GM21619 (cell line): Measurements from ENCODE around the gene SPTA1.

Experiments
- ATAC-seq: cut with Tn5 transposase; IDR thresholded peaks from one replicate; pipeline ENCODE4 v1.9.1; 2021; ENCODE audit not compliant: unreplicated experiment

The SPTA1 gene

GRCh38 chr1:158687037-158687436, 522 bp upstream of the SPTA1 start:
- no peak for ATAC-seq

GRCh38 chr1:158685085-158685484, 1.4 kb downstream of the SPTA1 start:
- ATAC-seq: no peak

- ATAC-seq: no peak
These were observed 4.9 kb downstream of the SPTA1 start for GRCh38 chr1:158681606-158682005.

- no peak for ATAC-seq
These were observed 7.2 kb downstream of the SPTA1 start for GRCh38 chr1:158679289-158679688.

- no peak for ATAC-seq
These were observed 10.8 kb downstream of the SPTA1 start for GRCh38 chr1:158675563-158676323.

- no peak for ATAC-seq
These were observed 12.2 kb downstream of the SPTA1 start for GRCh38 chr1:158674302-158674701.

- ATAC-seq: no peak
These were observed 20.5 kb downstream of the SPTA1 start for GRCh38 chr1:158666037-158666436.

- no peak for ATAC-seq
These were observed 31.9 kb downstream of the SPTA1 start for GRCh38 chr1:158654571-158654970.

GRCh38 chr1:158654086-158654485, 32.4 kb downstream of the SPTA1 start:
- ATAC-seq: no peak

GRCh38 chr1:158652721-158653334, 33.7 kb downstream of the SPTA1 start:
- ATAC-seq: no peak

- no peak for ATAC-seq
These were observed 37.5 kb downstream of the SPTA1 start for GRCh38 chr1:158649052-158649451.

- ATAC-seq: no peak
These were observed 40.0 kb downstream of the SPTA1 start for GRCh38 chr1:158646465-158646864.

GRCh38 chr1:158644449-158644848, 42.1 kb downstream of the SPTA1 start:
- ATAC-seq: no peak

GRCh38 chr1:158638904-158639303, 47.6 kb downstream of the SPTA1 start:
- ATAC-seq: no peak

GRCh38 chr1:158638146-158638545, 48.4 kb downstream of the SPTA1 start:
- no peak for ATAC-seq

- ATAC-seq: no peak
These were observed 72.8 kb downstream of the SPTA1 start for GRCh38 chr1:158613764-158614163.

GRCh38 chr1:158611916-158612315, 74.6 kb downstream of the SPTA1 start:
- ATAC-seq: no peak

- ATAC-seq: no peak
These were observed 79.2 kb downstream of the SPTA1 start for GRCh38 chr1:158607296-158607695.

GRCh38 chr1:158604968-158605367, 81.5 kb downstream of the SPTA1 start, which contains the start of gene OR10Z1:
TSS of gene OR10Z1 (plus strand) at chr1:158605268. CDS start at chr1:158606439, 1,171 bp downstream.
- ATAC-seq: no peak

- ATAC-seq: no peak
These were observed 85.8 kb downstream of the SPTA1 start for GRCh38 chr1:158600735-158601134.

- ATAC-seq: no peak
These were observed 99.6 kb downstream of the SPTA1 start for GRCh38 chr1:158586942-158587341.

- ATAC-seq: no peak
These were observed 102.6 kb downstream of the SPTA1 start for GRCh38 chr1:158583962-158584361.

- ATAC-seq: no peak
These were observed 106.8 kb downstream of the SPTA1 start, which contains the start of gene OR10X1 for GRCh38 chr1:158579733-158580132. TSS of gene OR10X1 (minus strand) at chr1:158579899. CDS start at chr1:158579899, 0 bp downstream.
